Measurements from ENCODE around the gene NELFA. TPM values are rescaled to one million over a fixed set of nuclear protein-coding genes. Genes with fewer than 3 reads are reported as not detected.

Gene NELFA
- total and polyA plus RNA-seq, 2 of the 13 experiments (the other 11 are each of a cell fraction or from before 2014, with no cell fraction given) = 13.3 to 18.5 TPM

- POLR2A ChIA-PET = no interaction called here
- Histone ChIP-seq H3K4me2 (ENCODE audit: low read depth, low read length) (no peak overlapping the region), H3K4me3 (replicated peaks in 1 of 3; ENCODE audit: insufficient read depth in 1 of 3, low read depth in 2 of 3, low read length in 3 of 3) (no peak overlapping the region), H3K9me3 (ENCODE audit: low read length) (no peaks in the 10 kb centered on the region), H3K36me3 (replicated peaks in 1 of 2; ENCODE audit: control insufficient read depth in 1 of 2, insufficient read depth in 2 of 2, low read length in 2 of 2) (no peaks in the 10 kb centered on the region), H3K27me3 (ENCODE audit: control insufficient read depth in 1 of 2, insufficient read depth in 2 of 2, low read length in 2 of 2) (peaks cover 6 to 25% of the 10 kb centered on the region in 2 experiments), H3K79me2 (ENCODE audit: insufficient read depth, low read length) (no peaks in the 10 kb centered on the region), H3K27ac (ENCODE audit: extremely low read length, insufficient read depth, low read length) (no peak overlapping the region), H3K4me1 (ENCODE audit: insufficient read depth, low read length) (peaks cover 6% of the 10 kb centered on the region), H4K20me1 (ENCODE audit: insufficient read depth, low read length) (no peaks in the 10 kb centered on the region), H2AFZ (ENCODE audit: low read length) (no peak overlapping the region), H3K9ac (ENCODE audit: insufficient read depth, low read depth, low read length) (no peak overlapping the region)
- DNase-seq (ENCODE audit: low spot score) (no peak), ATAC-seq (no peak), FAIRE-seq (no peak)
- TF ChIP-seq ZNF557 (CRISPR knock-in tag; IDR thresholded peaks at IDR 0.05) (no peak), IRF1 (CRISPR knock-in tag; IDR thresholded peaks at IDR 0.05; ENCODE audit: low read depth) (no peak), TSC22D2 (CRISPR knock-in tag; IDR thresholded peaks at IDR 0.05; ENCODE audit: borderline replicate concordance) (no peak), TOE1 (CRISPR knock-in tag; IDR thresholded peaks at IDR 0.05) (no peak), ZNF563 (CRISPR knock-in tag; IDR thresholded peaks at IDR 0.05) (no peak), MAZ (IDR thresholded peaks at IDR 0.05; ENCODE audit: borderline replicate concordance, low read depth, low read length) (no peak), MAZ (CRISPR knock-in tag; IDR thresholded peaks at IDR 0.05; ENCODE audit: low read depth) (no peak), AKAP8 (CRISPR knock-in tag; IDR thresholded peaks at IDR 0.05) (no peak), SIN3B (IDR thresholded peaks at IDR 0.05; ENCODE audit: low read length) (no peak), ZFP1 (CRISPR knock-in tag; IDR thresholded peaks at IDR 0.05) (no peak), ZNF75D (CRISPR knock-in tag; IDR thresholded peaks at IDR 0.05; ENCODE audit: borderline replicate concordance) (no peak), ZZZ3 (CRISPR knock-in tag; IDR thresholded peaks at IDR 0.05; ENCODE audit: borderline replicate concordance) (no peak), ZNF576 (CRISPR knock-in tag; IDR thresholded peaks at IDR 0.05) (no peak), ZNF713 (CRISPR knock-in tag; IDR thresholded peaks at IDR 0.05) (no peak), ZNF766 (CRISPR knock-in tag; IDR thresholded peaks at IDR 0.05; ENCODE audit: borderline replicate concordance) (no peak), CCDC6 (CRISPR knock-in tag; IDR thresholded peaks at IDR 0.05) (no peak), MLLT10 (CRISPR knock-in tag; IDR thresholded peaks at IDR 0.05) (no peak), ZNF547 (CRISPR knock-in tag; IDR thresholded peaks at IDR 0.05) (no peak), ZNF432 (CRISPR knock-in tag; IDR thresholded peaks at IDR 0.05; ENCODE audit: borderline replicate concordance) (no peak), GPN1 (CRISPR knock-in tag; IDR thresholded peaks at IDR 0.05; ENCODE audit: borderline replicate concordance) (no peak)
- CTCF ChIA-PET (ENCODE audit: low intra/inter-chr PET ratio, low total read pairs) = no interaction called here
- no TSS peak for BruUV-seq (replicated peaks)
- 33% methylated on average over 6 of the region's 11 CpGs for WGBS (ENCODE audit: low lambda C conversion rate)
- intact Hi-C loops (cut with micrococcal nuclease; ENCODE audit: unreplicated experiment) = no loop called here
- in situ Hi-C loops (cut with HindIII; ENCODE audit: extremely low pct_ligation_motif_present, low pct_unique_long_range_greater_than_20kb) = no loop called here
These were observed 36.8 kb upstream of the NELFA start for GRCh38 chr4:2045518-2045951.
